ENCODE results near the gene CUX1. TPM values are rescaled to one million over a fixed set of nuclear protein-coding genes. Genes with fewer than 3 reads are reported as not detected.
"Not testable (repeated sequence)": the region's sequence is repeated elsewhere in the genome, so short reads cannot be mapped to it uniquely, and the experiment has no call there.

The CUX1 gene
- total RNA-seq, 4 donors from 2014 or later, result 52.5 to 93.6 (median 63.7) TPM

DNA sequence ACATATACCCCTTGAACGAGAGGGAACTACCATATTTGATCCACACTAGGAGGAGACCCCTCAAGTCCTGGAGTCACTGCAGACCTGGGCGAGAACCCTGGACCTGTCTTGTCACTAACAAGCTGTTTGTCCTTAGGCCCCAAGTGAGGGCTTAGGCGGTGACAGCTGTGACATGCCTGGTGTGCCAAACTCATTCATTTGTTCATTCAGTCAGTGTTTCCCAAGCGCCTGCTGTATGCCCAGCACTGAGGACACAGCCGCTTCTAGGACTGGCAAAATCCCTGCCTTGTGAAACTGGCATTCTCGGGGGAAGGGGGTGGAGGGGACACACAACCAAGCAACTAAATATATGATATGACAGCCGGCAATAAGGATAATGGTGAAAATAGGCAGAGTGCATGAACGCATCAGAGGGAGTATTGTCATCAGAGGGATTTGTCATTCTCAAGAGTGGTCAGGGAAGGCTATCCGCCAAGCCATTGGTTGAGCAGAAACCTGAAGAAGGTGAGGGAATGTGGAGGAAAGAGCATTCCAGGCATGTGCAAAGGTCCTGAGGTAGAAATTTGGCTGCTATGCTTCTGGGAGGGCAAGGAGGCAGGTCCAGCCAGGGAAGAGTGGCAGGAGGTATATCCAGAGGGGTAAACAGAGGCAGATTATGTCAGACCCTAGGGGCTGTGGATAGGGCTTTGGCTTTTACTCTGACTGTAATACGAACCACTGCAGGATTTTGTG, 480.2 kb downstream of the CUX1 start:
- no peak for DNase-seq (ENCODE audit: low spot score in 2 of 2)
- 94% methylated on average over 7 of the region's 10 CpGs for WGBS
- H3K36me3 ChIP-seq, result no peaks in the 10 kb centered on the region
- H3K27ac ChIP-seq, result no peak overlapping the region
- peaks cover 14% of the 10 kb centered on the region for H3K27me3 ChIP-seq
- no peaks in the 10 kb centered on the region for H3K9me3 ChIP-seq
- no peak overlapping the region for H3K4me3 ChIP-seq
- TF ChIP-seq EP300 (IDR thresholded peaks at IDR 0.05) (no peak), POLR2AphosphoS5 (IDR thresholded peaks at IDR 0.05) (no peak), POLR2A (IDR thresholded peaks at IDR 0.05) (no peak)
- TF ChIP-seq, protein P1, sequence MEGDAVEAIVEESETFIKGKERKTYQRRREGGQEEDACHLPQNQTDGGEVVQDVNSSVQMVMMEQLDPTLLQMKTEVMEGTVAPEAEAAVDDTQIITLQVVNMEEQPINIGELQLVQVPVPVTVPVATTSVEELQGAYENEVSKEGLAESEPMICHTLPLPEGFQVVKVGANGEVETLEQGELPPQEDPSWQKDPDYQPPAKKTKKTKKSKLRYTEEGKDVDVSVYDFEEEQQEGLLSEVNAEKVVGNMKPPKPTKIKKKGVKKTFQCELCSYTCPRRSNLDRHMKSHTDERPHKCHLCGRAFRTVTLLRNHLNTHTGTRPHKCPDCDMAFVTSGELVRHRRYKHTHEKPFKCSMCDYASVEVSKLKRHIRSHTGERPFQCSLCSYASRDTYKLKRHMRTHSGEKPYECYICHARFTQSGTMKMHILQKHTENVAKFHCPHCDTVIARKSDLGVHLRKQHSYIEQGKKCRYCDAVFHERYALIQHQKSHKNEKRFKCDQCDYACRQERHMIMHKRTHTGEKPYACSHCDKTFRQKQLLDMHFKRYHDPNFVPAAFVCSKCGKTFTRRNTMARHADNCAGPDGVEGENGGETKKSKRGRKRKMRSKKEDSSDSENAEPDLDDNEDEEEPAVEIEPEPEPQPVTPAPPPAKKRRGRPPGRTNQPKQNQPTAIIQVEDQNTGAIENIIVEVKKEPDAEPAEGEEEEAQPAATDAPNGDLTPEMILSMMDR (IDR thresholded peaks at IDR 0.05), result no peak
- no peaks in the 10 kb centered on the region for H3K4me1 ChIP-seq

DNA sequence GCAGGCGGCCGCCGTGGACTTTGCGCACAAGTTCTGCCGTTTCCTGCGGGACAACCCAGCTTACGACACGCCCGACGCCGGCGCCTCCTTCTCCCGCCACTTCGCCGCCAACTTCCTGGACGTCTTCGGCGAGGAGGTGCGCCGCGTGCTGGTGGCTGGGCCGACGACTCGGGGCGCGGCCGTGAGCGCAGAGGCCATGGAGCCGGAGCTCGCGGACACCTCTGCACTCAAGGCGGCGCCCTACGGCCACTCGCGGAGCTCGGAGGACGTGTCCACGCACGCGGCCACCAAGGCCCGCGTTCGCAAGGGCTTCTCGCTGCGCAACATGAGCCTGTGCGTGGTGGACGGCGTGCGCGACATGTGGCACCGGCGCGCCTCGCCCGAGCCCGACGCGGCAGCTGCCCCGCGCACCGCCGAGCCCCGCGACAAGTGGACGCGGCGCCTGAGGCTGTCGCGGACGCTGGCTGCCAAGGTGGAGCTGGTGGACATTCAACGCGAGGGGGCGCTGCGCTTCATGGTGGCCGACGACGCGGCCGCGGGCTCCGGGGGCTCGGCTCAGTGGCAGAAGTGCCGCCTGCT, 483.3 kb downstream of the CUX1 start:
- Histone ChIP-seq H3K27me3 (peaks cover 14% of the 10 kb centered on the region), H3K4me3 (no peak overlapping the region), H3K36me3 (no peaks in the 10 kb centered on the region), H3K9me3 (no peaks in the 10 kb centered on the region), H3K4me1 (peaks cover 9% of the 10 kb centered on the region), H3K27ac (no peak overlapping the region)
- TF ChIP-seq POLR2A (IDR thresholded peaks at IDR 0.05) (no peak), POLR2AphosphoS5 (IDR thresholded peaks at IDR 0.05) (no peak), EP300 (IDR thresholded peaks at IDR 0.05) (no peak)
- TF ChIP-seq, protein P1 (IDR thresholded peaks at IDR 0.05), result no peak
- no peak for DNase-seq (ENCODE audit: low spot score in 2 of 2)
- 43% methylated on average over 11 of the region's 84 CpGs for WGBS

DNA sequence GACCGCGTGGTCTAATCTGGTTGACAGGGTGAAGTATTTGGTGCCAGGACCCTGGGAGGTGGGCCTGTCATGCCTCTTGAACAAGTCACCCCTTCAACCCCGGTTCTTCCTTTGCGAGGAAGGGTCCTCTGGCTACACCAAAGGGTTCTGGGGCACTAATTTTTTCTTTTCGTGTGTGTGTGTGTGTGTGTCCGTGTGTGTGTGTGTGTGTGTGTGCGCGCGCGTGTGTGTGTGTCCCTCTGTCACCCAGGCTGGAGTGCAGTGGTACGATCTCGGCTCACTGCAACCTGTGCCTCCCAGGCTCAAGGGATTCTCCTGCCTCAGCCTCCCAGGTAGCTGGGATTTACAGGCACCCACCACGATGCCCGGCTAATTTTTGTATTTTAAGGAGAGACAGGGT, 483.9 kb downstream of the CUX1 start:
- not testable (repeated sequence) for DNase-seq (ENCODE audit: low spot score in 2 of 2); H3K4me1 ChIP-seq; H3K4me3 ChIP-seq; H3K27ac ChIP-seq; H3K9me3 ChIP-seq; H3K36me3 ChIP-seq
- peaks cover 14% of the 10 kb centered on the region for H3K27me3 ChIP-seq
- 93% methylated on average over 8 of the region's 14 CpGs for WGBS

DNA sequence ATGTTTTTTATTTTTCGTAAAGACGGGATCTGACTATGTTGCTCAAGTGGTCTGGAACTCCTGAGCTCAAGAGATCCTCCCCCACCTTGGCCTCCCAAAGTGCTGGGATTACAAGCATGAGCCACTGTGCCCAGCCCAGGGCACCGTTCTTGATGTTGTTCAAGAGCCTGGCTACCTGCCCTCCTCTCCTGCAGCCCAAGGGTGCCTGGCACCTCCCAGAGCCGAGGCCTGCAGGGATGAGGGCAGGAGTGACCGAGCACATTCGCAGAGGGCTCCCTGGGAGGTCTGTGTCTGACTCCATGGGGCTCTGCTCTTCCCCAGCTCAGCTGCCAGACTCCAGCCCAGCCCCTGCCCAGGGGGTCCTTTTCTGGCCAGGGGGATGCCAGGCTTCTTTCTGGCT, 484.6 kb downstream of the CUX1 start:
- H3K27me3 ChIP-seq, result peaks cover 14% of the 10 kb centered on the region

DNA sequence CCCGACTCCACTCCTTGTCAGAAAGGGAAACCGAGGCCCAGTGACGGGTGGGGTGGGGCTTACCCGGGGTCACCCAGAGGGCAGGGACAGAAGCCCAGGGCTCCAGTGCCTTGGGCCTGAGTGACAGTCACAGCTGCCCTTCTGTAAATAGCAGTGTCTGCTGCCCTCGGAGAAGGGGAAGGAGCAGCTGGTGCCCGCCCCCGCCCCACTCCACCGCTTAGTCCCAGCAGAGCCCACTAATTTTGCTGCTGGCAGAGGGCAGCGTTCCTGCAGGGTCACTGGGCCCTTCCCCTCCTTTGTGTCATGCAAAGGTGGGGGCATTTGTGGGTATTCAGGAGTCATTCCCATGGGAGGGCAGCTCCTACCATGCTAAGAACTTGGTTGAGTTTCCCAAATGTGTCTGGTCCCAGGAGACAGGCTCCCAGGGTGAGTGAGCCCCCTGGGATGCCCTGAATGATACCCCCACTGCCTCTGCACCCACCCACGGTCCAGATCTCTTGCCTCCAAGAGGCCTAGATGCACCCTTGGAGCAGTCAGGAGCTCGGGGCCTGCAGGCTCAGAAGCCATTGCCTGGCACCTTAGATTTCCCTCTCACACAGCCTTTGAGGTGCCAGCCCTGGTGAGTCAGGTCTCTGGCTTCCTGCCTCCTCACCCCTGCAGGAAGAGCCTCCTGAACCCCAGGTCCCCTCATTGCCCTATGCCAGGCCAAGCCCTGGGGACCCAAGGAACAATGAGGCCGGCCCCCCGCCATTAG, 486.4 kb downstream of the CUX1 start:
- Histone ChIP-seq H3K4me3 (no peak overlapping the region), H3K36me3 (no peaks in the 10 kb centered on the region)
- no peak for TF ChIP-seq EP300 (IDR thresholded peaks at IDR 0.05)
- TF ChIP-seq POLR2AphosphoS5 (IDR thresholded peaks at IDR 0.05), result no peak

More for the DNA sequence above, 484.6 kb downstream of the CUX1 start:
- H3K4me1 ChIP-seq, result peaks cover 16% of the 10 kb centered on the region
- H3K27ac ChIP-seq, result no peak overlapping the region
- TF ChIP-seq POLR2AphosphoS5 (IDR thresholded peaks at IDR 0.05) (no peak), POLR2A (IDR thresholded peaks at IDR 0.05) (no peak), EP300 (IDR thresholded peaks at IDR 0.05) (no peak)
- TF ChIP-seq, protein P1 (IDR thresholded peaks at IDR 0.05), result no peak
- H3K36me3 ChIP-seq, result no peaks in the 10 kb centered on the region
- DNase-seq (ENCODE audit: low spot score in 2 of 2), result no peak
- H3K9me3 ChIP-seq, result no peaks in the 10 kb centered on the region
- WGBS, result 81% methylated on average over 6 of the region's 6 CpGs
- no peak overlapping the region for H3K4me3 ChIP-seq

DNA sequence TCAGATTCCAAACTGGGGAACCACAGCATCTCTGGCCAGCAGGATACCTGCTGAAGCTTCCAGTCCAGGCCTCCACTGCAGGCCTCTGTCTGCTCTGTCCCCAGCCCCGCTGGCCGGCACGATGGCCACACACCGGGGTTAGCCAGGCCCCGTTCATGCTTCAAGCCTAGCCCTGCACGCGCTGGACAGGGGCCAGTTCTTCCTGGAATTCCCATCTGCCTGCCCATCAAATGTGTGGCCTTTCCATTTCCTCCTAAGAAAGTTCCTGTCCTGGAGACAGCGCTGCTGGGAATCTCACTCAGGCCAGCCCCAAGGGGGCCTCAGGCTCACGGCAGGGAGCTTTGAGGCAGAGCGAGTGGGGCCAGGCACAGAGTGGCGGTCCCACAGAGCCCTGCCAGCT, 487.2 kb downstream of the CUX1 start:
- Histone ChIP-seq H3K4me1 (peaks cover 21% of the 10 kb centered on the region), H3K27me3 (peaks cover 14% of the 10 kb centered on the region), H3K36me3 (no peaks in the 10 kb centered on the region), H3K27ac (no peak overlapping the region), H3K4me3 (no peak overlapping the region), H3K9me3 (no peaks in the 10 kb centered on the region)
- DNase-seq (ENCODE audit: low spot score in 2 of 2), result no peak
- TF ChIP-seq EP300 (IDR thresholded peaks at IDR 0.05), result no peak
- TF ChIP-seq POLR2A (IDR thresholded peaks at IDR 0.05), result no peak
- TF ChIP-seq, protein P1 (IDR thresholded peaks at IDR 0.05), result no peak
- no peak for TF ChIP-seq POLR2AphosphoS5 (IDR thresholded peaks at IDR 0.05)
- WGBS, result 66% methylated on average over 8 of the region's 11 CpGs

More for the DNA sequence above, 486.4 kb downstream of the CUX1 start:
- Histone ChIP-seq H3K4me1 (peaks cover 21% of the 10 kb centered on the region), H3K27me3 (peaks cover 14% of the 10 kb centered on the region), H3K9me3 (no peaks in the 10 kb centered on the region), H3K27ac (no peak overlapping the region)
- DNase-seq (ENCODE audit: low spot score in 2 of 2), result no peak
- 60% methylated on average over 8 of the region's 13 CpGs for WGBS

Measured in suprapubic skin (tissue), 4 donors.